HG03565 (cell line): ENCODE results near the gene UBE2E1.
"Not testable (repeated sequence)": the region's sequence is repeated elsewhere in the genome, so short reads cannot be mapped to it uniquely, and the experiment has no call there.

Experiments used
- ATAC-seq: cut with Tn5 transposase; IDR thresholded peaks from one replicate; pipeline ENCODE4 v1.9.1; 2021; ENCODE audit warnings: mild to moderate bottlenecking, moderate library complexity; ENCODE audit not compliant: unreplicated experiment

UBE2E1 gene

GRCh38 chr3:23840521-23840920 lies 34.8 kb downstream of the UBE2E1 start:
- ATAC-seq, result no peak

- ATAC-seq, result no peak
Observed at GRCh38 chr3:23843869-23844268, 38.1 kb downstream of the UBE2E1 start.

- no peak for ATAC-seq
Observed at GRCh38 chr3:23845326-23846216, 39.8 kb downstream of the UBE2E1 start.

GRCh38 chr3:23849462-23849861 lies 43.7 kb downstream of the UBE2E1 start:
- not testable (repeated sequence) for ATAC-seq

- no peak for ATAC-seq
Observed at GRCh38 chr3:23856286-23856685, 50.5 kb downstream of the UBE2E1 start.

GRCh38 chr3:23859012-23859743 lies 53.4 kb downstream of the UBE2E1 start:
- ATAC-seq, result no peak

- ATAC-seq, result no peak
Observed at GRCh38 chr3:23859839-23860382, 54.2 kb downstream of the UBE2E1 start.

GRCh38 chr3:23861689-23862088 lies 55.9 kb downstream of the UBE2E1 start:
- no peak for ATAC-seq

- no peak for ATAC-seq
Observed at GRCh38 chr3:23863060-23863459, 57.3 kb downstream of the UBE2E1 start.

- ATAC-seq, result no peak
Observed at GRCh38 chr3:23864931-23865330, 59.2 kb downstream of the UBE2E1 start.

- ATAC-seq, result peak; percentile 84
Observed at GRCh38 chr3:23865595-23866396, 60.0 kb downstream of the UBE2E1 start.

GRCh38 chr3:23867400-23867799 lies 61.6 kb downstream of the UBE2E1 start:
- ATAC-seq, result no peak

GRCh38 chr3:23867838-23868237 lies 62.1 kb downstream of the UBE2E1 start:
- ATAC-seq, result no peak

GRCh38 chr3:23869977-23870662 lies 64.4 kb downstream of the UBE2E1 start:
- ATAC-seq, result no peak

- ATAC-seq, result not testable (repeated sequence)
Observed at GRCh38 chr3:23870663-23871043, 64.9 kb downstream of the UBE2E1 start.

- ATAC-seq, result not testable (repeated sequence)
Observed at GRCh38 chr3:23871361-23871760, 65.6 kb downstream of the UBE2E1 start.

- no peak for ATAC-seq
Observed at GRCh38 chr3:23872330-23872729, 66.6 kb downstream of the UBE2E1 start.

GRCh38 chr3:23873941-23874340 lies 68.2 kb downstream of the UBE2E1 start:
- no peak for ATAC-seq

GRCh38 chr3:23874359-23875112 lies 68.8 kb downstream of the UBE2E1 start:
- ATAC-seq, result no peak
